Hippocampal formation (tissue), 2 donors: ENCODE measurements around the gene KCNK7.

Experiments
- DNase-seq, 2 donors: peaks; one replicate each; lab custom pipeline; 2025; lab: John Stamatoyannopoulos, UW

KCNK7 gene

DNA sequence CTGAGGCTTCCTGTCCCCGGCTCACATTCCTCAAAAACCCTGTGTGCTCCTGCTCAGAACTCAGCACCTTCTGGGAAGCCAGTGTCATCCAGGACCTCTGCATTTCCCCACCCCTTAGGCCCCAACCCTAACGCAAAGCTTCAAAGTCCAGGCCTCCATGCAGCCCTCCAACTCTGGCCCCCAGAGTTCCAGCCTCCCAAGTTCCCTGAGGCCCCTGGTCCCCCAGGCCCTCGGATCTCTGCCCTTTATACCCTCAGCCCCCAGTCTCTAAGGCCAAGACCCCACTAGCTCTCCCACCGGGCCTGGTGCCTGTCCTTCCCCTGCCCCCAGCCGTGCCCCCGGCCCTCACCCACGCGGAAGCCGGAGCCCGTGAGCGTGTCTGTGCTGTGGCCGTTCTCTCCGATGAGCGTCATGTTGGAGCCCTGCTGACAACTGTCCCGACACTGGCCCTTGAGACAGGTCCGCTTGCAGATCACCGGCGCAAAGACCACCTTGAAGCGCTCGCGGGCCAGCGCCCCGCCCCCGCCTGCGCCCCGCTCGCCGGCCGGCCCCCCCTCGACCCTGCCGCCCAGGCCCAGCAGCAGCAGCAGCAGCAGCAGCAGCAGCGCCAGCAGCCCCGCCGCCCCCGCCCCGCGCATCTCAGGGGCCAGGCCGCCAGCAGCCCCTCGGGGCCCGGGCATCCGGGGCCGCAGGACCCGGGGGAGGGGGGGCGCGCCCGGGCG, 38.2 kb downstream of the KCNK7 start:
- no peak for DNase-seq

DNA sequence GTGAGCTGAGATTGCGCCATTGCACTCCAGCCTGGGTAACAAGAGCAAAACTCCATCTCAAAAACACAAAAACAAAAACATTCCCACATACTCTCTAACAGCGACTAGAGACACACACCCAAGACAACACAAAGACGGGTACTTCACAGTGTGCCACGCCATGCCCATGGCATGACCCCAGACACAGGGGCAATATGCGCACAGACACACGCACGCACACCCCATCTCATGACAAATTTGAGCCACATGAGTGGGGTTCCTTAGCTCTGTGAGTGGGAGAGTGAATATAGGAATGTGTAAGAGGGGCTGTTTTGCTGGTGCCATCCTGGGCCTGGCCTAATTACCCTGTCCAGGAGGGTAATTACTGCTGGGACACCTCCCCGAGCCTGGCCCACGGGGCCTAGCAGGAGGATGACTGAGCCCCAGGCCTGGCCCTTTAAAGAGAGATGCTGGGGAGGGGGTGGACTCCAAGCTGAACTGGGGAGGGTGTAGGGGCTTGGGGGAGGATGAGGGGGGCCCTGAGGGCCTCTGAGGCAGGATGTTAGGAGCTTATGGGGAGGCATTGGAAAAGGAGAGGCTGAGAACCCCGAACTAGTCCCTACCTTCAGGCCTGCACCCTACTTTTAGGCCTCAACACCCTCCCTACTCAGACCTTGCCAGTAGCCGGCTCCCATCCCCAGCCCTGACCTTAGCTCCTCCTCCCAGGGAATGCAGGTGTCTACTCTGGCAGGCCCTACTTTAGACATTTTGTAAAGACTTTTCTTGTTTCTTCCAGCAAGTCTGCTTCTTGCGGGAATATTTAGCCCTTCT, 38.9 kb downstream of the KCNK7 start:
- no peak for DNase-seq

DNA sequence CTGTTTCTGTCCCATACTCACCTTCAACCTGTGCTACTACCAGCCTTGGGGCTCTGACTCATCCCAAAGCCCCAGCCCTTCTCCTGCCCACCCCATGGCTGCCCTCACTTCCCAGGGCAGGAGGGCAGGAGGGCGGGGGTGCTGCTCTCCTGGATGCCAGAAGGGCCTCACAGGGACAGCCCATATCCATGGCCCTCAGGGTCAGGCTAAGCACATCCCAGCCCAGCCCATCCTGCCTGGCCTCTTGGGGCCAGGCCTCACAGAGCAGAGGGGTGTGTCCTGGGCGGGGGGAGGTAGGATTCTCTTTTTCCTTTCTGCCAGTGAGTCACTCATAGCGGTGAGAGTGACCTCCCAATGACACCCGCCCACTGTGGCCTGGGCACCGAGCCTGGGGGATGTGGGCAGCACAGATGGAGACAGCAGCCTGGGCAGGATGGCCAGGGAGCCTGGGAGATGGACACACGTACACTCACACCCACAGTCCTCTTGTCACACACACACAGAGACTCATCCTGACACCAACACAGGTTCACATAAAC, 39.8 kb downstream of the KCNK7 start:
- no peak for DNase-seq

DNA sequence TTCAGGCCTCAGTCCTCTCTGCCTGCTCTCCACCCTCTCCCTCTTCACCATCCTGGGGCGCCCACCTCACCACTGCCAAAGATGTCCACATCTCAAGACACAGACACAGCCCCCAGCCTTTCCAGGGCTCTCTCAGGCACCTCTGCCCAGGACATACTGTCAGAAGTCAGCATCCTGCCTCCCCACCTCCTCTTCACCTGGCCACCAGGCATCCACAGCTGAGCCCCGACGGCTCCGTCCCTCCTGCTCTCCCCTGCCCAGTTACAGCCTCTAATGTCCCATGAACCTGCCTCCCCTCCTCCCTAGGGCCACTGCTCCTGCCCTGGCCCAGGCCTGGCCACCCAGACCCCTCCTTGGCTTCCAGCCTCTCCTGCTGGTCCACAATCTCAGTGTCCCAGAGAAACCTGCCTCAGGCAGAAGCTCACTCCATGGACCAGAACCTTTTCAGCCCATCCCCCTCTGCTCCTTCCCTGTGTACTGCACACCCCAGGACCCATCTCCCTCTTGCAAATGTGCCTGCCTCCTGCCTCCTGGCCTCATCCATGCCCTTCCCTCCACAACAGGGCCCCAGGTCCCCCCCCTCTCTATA, 40.7 kb downstream of the KCNK7 start:
- no peak for DNase-seq

DNA sequence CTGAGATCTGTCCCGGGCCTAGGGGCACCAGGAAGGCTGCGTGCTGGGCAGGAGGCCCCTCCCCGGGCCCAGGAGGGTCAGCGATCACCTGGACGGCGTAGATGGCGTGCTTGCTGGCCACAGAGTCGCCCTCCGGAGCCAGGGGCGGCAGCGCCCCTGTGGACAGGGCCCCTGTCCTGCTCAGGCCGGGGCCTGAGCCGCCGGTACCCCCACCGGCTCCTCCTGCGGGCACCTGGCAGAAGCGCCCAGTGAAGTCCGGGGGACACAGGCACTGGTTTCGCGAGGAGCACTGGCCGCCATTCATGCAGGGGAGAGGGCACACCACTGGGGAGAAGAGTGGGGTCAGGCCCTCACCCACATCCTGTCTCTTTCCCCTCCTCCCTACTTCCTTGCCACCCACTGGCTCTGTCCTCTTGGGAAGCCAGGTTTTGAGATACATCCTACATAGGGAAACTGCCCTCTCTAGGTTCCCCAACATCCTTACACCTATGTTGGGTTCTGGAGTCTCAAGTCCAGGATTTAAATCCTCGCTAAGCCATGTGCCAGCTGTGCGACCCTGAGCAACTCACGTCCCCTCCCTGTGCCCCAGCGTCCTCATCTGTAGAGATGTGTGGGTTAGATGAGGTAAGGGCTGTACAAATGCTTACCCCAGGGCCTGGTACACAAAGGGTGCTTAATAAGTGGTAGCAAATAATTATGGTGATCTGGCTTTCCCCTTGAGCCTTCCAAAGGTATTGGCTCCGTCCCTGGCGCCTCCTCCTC, 41.4 kb downstream of the KCNK7 start:
- no peak for DNase-seq

DNA sequence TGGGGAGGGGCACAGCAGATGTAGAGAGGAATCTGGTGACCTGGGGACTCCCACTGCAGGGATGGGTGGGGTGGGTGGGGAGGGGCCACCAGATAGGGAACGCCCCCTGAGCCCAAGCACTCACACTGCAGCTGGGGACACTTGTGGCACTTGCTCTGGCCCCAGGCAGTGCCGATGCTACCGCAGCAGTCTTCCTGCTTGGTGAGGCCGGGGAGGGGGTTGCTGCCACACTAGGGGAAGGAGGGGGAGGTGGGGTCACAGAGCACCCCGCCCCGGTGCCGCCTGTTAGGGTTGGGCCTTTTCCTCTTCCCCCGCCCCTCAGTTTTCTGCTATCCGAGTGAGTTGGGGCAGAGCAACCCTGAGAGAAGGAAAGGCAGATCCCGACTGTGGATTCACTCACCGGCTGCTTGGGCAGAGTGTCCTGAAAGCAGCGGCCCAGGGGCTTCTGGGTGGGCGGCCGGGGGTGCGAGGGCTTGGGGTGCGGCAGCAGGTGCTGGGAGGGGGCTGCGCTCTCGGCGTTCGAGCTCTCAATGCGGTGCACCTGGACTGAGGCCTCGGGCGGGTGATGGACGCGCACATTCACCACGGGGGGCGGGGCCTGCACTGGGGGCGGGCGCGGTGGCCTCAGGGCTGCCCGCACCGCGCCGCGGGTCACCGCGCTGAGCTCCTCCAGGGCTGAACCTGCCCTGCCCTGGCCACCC, 42.1 kb downstream of the KCNK7 start:
- DNase-seq, result no peak

DNA sequence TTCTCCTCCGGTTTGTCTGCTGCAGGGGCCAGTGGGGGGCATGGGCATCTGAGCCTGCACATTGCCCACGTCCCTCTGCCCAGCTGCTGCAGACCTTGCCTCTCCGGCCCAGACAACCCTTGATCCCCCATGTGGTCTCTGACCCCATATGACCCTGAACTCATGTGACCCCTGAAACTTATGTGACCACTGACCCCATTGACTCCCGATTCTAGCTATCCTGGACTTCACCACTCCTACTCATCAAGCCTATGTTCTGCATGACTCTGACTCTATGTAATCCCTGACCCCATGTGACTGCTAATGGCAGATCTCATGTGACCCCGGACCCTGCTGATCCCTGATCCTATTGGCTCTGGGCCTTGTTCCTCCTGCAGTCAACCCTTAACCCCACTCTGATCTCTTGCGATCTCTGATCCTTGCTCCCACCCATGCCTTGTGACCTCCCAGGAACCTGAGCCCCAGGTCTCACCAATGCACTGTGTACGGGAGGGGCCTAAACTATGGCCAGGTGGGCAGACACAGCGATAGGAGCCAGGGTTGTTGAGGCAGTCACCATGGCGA, 43.1 kb downstream of the KCNK7 start:
- DNase-seq, result no peak

DNA sequence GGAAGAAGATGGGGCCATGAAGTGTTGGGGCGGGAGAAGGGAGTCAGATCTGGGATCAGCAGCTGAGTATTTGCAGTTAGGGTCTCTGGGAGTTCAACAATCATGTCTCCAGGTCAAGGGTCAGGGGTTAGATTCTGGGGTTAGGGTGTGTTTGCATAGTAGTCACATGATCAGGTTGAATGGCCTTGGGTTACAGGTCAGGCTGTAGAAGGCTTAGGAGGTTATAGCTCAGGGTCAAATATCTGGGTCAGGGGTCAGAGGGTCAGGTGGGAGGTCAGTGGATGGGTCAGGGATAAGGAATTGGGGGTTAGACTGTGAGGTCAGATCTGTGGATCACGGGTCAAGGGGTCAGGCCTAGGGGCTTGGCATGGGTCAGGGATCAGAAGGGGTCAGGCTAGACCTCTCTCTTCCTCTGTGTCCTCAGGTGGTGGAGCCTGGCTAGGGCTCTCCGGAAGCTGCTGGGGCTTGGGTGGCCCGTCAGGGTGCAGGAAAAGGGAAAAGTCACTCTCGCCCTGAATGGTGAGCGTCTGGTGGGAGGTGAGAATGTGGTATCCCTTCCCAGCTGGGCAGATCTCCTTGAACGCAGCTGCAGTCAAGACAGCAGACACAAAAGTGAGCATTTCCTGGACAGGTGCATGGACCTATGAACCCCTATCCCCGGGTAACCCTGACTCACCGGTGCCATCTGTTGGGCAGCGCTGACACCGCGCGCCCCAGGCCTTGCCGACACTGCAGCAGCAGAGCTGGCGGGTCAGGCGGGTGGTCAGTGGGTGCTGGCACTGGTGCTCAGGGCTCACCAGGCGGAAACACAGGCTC, 43.8 kb downstream of the KCNK7 start:
- no peak for DNase-seq

DNA sequence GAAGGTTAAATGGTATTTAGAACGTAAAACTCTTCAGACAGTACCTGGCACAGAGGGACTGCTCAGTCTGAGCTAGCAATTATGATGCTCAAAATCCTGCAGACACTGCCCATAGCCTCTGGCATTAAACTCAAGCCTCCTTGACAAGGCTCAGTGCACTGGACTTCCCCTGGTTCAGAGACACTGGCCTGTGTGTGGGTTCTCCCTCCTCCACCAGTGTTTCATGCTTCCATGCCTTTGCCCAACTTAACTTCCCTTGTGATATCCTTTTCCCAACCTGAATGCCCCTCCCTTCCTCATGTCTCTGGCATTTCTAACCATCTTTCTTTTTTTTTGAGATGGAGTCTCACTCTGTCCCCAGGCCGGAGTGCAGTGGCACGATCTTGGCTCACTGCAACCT, 46.5 kb downstream of the KCNK7 start:
- no peak for DNase-seq

DNA sequence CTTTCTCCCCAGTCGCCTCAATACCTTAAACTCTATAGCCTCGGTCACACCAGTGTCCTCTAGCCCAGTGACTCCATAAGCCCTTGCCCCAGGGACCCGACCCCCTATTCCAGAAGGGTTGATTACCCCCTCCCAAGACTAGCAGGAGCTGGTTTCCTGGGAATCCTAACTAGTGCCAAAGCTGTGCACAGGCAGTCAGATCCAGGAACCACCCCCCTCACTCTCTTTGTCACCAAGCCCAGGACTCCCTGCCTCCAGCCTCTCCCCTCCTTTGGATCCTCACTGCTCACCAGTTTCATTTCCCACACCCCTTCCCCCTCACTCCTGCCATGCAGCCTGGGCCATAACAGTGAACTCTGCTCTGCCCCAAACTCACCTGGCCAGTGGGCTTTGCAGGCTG, 47.2 kb downstream of the KCNK7 start:
- DNase-seq, result peak in 1 of 2 donors; percentile 7

DNA sequence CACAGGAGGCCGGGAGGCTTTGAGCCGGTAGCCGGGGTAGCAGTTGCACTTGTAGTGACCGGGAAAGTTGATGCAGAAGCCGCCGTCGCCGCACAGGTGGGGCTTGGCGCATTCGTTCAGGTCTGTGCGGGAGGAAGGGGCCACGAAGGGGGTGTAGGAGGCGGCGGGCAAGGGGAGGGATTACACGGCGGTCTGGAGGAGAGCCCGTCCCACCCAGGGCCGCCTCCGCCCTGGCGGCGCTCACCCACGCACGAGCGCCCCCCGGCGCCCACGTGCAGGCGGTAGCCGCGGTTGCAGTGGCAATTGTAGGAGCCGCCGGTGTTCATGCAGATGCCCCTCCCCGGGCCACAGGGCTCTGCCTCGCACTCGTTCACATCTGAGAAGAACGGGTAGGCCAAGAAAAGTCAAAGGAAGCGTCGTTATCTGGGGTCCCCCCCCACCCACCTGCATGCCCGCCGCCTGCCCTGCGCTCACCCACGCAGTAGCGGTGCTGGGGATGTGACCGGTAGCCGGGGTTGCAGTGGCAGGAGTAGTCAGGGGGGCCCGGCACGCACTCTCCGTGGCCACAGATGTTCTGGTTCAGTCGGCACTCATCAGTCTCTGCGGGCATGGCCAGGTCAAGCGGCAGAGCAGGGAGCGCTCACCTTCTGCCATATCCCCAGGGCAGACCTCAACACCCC, 48.0 kb downstream of the KCNK7 start:
- DNase-seq, result no peak

DNA sequence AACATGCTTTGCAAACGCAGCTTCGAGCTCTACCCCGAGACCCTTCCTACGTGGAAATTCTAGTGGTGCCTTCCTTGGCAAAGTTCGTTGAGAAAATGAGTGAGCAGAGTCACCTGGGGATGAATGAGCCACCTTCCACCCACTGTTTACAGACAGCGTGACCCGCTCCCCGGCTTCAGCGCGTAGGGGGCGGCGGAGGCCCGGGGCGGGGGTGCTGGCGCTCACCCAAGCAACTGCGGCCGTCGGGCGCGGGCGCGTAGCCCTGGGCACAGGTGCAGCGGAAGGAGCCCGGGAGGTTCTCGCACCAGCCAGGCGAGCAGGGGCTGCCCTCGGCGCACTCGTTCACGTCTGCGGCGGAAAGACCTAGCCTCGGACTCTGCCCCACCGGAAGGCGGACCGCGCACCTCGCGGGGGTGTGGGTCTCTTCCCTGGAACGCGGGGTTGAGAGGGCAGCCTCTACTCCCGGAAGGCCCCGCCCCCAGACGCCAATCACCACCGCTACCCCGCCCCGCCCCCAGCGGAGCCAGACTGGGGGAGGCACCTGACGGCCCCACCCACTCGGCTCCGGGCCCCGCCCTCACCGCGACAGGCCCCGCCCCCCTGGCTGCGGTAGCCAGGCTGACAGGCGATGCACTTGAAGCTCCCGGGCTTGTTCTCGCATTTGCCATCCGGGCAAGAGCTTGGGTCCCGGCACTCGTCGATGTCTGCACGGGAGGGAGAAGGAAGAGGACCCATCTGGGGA, 49.2 kb downstream of the KCNK7 start:
- DNase-seq, result peak in 1 of 2 donors; percentile 47

DNA sequence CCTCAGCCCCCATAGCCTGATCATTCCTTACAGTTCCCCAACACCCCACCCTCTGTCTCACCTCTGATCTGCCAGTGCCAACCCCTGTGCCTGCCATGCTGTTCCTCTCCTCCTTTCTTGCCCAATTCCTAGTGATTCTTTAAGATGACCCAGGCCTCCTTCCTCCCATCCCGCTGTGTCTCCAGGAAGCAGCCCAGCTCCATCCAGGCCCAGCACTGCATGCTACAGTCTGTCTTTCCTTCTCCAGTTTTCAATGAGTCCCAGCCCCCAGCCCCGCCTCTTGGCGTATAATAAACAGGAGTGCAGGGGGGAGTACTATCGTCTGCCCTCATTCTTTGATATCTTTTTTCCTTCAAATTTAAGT, 49.8 kb downstream of the KCNK7 start:
- no peak for DNase-seq
